Measurements from ENCODE around the gene SEC22A. TPM values are rescaled to one million over a fixed set of nuclear protein-coding genes. Genes with fewer than 3 reads are reported as not detected.

SEC22A gene
- total and polyA plus RNA-seq, 4 donors, result 6.9 to 47.7 (median 11.9) TPM

DNA sequence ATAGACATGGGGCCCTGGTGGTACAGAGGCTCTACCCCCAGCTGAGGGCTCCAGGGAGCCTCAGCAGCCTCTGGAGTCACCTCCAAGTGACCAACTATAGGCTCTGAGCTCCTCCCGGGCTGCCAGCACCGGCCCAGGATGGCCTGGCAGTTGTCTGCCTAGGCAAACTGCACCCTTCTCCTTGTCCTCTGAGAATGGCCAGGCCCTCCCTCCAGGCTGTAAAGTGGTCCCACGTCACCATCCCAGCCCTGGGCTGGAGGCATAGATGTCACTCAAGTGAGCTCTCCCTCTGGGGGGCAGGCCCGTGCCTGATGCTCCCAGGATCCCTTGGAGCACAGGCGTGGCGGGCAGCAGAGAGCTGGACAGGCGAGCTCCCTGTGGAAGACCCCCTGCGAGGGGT, 120.1 kb downstream of the SEC22A start:
- 85 to 94% methylated on average over 8 of the region's 8 CpGs for WGBS, 2 donors
- Histone ChIP-seq H3K4me3 (no peak overlapping the region), H3K27ac (ENCODE audit: low read depth in 1 of 2, low read length in 1 of 2) (no peak overlapping the region), H3K36me3 (ENCODE audit: control insufficient read depth in 4 of 4, insufficient read depth in 4 of 4, low read length in 4 of 4) (peaks cover 0 to 14% (median 3%) of the 10 kb centered on the region in 4 donors), H3K9ac (ENCODE audit: insufficient read depth in 1 of 2, low read length in 2 of 2) (no peak overlapping the region), H3K4me1 (ENCODE audit: control insufficient read depth in 5 of 5, insufficient read depth in 5 of 5, low read length in 5 of 5) (peaks cover 0 to 2% (median 0%) of the 10 kb centered on the region in 5 donors), H3K9me3 (ENCODE audit: control insufficient read depth in 4 of 4, insufficient read depth in 3 of 4, low read length in 3 of 4) (no peaks in the 10 kb centered on the region), H3K27me3 (ENCODE audit: control insufficient read depth in 3 of 3, insufficient read depth in 3 of 3, low read length in 2 of 3) (no peaks in the 10 kb centered on the region)
- ATAC-seq (ENCODE audit: insufficient read depth, low FRiP score), result no peak
- no peak for DNase-seq
- TF ChIP-seq, protein P1, sequence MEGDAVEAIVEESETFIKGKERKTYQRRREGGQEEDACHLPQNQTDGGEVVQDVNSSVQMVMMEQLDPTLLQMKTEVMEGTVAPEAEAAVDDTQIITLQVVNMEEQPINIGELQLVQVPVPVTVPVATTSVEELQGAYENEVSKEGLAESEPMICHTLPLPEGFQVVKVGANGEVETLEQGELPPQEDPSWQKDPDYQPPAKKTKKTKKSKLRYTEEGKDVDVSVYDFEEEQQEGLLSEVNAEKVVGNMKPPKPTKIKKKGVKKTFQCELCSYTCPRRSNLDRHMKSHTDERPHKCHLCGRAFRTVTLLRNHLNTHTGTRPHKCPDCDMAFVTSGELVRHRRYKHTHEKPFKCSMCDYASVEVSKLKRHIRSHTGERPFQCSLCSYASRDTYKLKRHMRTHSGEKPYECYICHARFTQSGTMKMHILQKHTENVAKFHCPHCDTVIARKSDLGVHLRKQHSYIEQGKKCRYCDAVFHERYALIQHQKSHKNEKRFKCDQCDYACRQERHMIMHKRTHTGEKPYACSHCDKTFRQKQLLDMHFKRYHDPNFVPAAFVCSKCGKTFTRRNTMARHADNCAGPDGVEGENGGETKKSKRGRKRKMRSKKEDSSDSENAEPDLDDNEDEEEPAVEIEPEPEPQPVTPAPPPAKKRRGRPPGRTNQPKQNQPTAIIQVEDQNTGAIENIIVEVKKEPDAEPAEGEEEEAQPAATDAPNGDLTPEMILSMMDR (IDR thresholded peaks at IDR 0.05; ENCODE audit: control extremely low read depth, extremely low read depth), result no peak

DNA sequence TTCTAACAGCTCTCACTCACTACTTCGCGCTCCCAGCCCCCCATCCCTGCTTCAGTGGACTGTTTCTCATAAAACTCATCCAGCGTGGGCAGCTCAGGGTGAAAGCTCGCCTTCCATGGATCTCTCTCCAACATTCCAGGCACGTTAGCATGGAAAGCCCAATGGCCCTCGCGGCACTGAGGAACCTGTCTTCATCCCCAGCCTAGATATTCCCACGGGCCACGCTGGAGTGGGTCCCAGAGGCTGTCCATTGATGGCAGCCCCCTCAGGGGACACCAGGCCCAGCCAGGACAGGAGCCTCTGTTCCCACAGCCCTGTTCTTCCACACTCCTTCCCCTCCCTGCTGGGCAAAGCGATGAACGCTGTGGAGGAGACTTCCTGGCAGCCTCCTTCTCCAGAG, 121.1 kb downstream of the SEC22A start:
- Histone ChIP-seq H3K36me3 (ENCODE audit: control insufficient read depth in 4 of 4, insufficient read depth in 4 of 4, low read length in 4 of 4) (peaks cover 0 to 14% (median 3%) of the 10 kb centered on the region in 4 donors), H3K4me1 (ENCODE audit: control insufficient read depth in 5 of 5, insufficient read depth in 5 of 5, low read length in 5 of 5) (peaks cover 0 to 2% (median 0%) of the 10 kb centered on the region in 5 donors), H3K9ac (ENCODE audit: insufficient read depth in 1 of 2, low read length in 2 of 2) (no peak overlapping the region), H3K27ac (ENCODE audit: low read depth in 1 of 2, low read length in 1 of 2) (no peak overlapping the region), H3K4me3 (no peak overlapping the region), H3K9me3 (ENCODE audit: control insufficient read depth in 4 of 4, insufficient read depth in 3 of 4, low read length in 3 of 4) (no peaks in the 10 kb centered on the region), H3K27me3 (ENCODE audit: control insufficient read depth in 3 of 3, insufficient read depth in 3 of 3, low read length in 2 of 3) (no peaks in the 10 kb centered on the region)
- WGBS, 2 donors, result 80 to 95% methylated on average over 11 of the region's 11 CpGs
- TF ChIP-seq, protein P1 (IDR thresholded peaks at IDR 0.05; ENCODE audit: control extremely low read depth, extremely low read depth), result no peak
- ATAC-seq (ENCODE audit: insufficient read depth, low FRiP score) (no peak), DNase-seq (no peak)

Other genes starting within 250 kb of the SEC22A start
- 1 to 10 TPM in 1 of 2 donors, under 1 TPM in 1; 0.31 to 2.2 TPM for gene SEMA5B, start 174.2 kb upstream of the SEC22A start, total RNA-seq
- gene SEMA5B, start 174.2 kb upstream of the SEC22A start, polyA plus RNA-seq, result under 1 TPM; 0.30 to 0.65 TPM
- gene PDIA5, start 134.9 kb upstream of the SEC22A start, total RNA-seq, result 10 to 100 TPM; 35.9 to 38.6 TPM
- 10 to 100 TPM; 15.5 to 25.5 TPM for gene PDIA5, start 134.9 kb upstream of the SEC22A start, polyA plus RNA-seq
- gene ADCY5, start 247.1 kb downstream of the SEC22A start, total RNA-seq, result 1 to 10 TPM; 3.2 to 8.4 TPM
- 1 to 10 TPM; 1.2 to 1.7 TPM for gene ADCY5, start 247.1 kb downstream of the SEC22A start, polyA plus RNA-seq

Measured in lung (tissue), 12 donors.